ENCODE data around the gene TMEM232.

Gene TMEM232

DNA sequence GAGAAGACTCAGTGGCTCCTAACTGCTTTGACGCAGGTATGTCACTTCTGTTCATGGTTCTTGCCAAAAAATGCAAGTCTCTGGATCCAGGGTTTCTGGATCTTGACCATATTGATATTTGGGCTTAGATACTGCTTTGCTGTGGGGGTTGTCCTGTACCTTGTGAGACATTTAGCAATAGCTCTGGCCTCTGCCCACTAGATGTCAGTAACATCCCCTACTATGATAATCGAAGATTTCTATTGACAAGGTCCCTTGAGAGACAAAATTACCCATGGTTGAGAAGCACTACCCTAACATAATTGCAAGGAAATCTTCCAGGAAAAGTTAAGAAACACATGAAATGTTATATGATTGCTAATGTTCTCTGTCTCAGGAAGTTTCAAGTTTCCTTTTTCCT is 285.4 kb downstream of the TMEM232 start:
- Histone ChIP-seq H3K18ac (ENCODE audit: low read length) (no peak overlapping the region), H3K79me1 (ENCODE audit: low read depth, low read length) (no peaks in the 10 kb centered on the region), H3K4me2 (ENCODE audit: insufficient read depth, low read length, poor library complexity, severe bottlenecking) (no peak overlapping the region), H2BK120ac (ENCODE audit: low read depth, low read length) (no peak overlapping the region), H2AFZ (ENCODE audit: low read length) (no peak overlapping the region), H3K4me3 (ENCODE audit: low read length in 2 of 2) (no peak overlapping the region), H3K14ac (ENCODE audit: low read length) (no peak overlapping the region), H3K4me1 (ENCODE audit: control insufficient read depth in 2 of 2, insufficient read depth in 1 of 2, low read depth in 1 of 2, low read length in 2 of 2) (peaks cover 0 to 3% of the 10 kb centered on the region in 2 donors), H3K4ac (ENCODE audit: low read length) (no peak overlapping the region), H3K23ac (ENCODE audit: low read depth, low read length, poor library complexity) (no peak overlapping the region), H3K27me3 (ENCODE audit: control insufficient read depth in 3 of 3, insufficient read depth in 3 of 3, low read depth in 1 of 3, low read length in 3 of 3) (no peaks in the 10 kb centered on the region), H4K8ac (ENCODE audit: low read depth, low read length) (no peak overlapping the region), H2BK5ac (ENCODE audit: low read length) (no peak overlapping the region), H3K36me3 (replicated peaks in 1 of 2; ENCODE audit: control insufficient read depth in 2 of 2, insufficient read depth in 2 of 2, low read length in 2 of 2) (no peaks in the 10 kb centered on the region), H2BK15ac (ENCODE audit: low read length) (no peak overlapping the region), H3K9ac (ENCODE audit: low read depth, low read length, poor library complexity) (no peak overlapping the region), H2BK12ac (ENCODE audit: low read length) (no peak overlapping the region), H4K91ac (ENCODE audit: low read depth, low read length, poor library complexity) (no peak overlapping the region), H3K27ac (replicated peaks; ENCODE audit: low read length) (no peak overlapping the region), H3K9me3 (replicated peaks in 1 of 2; ENCODE audit: control insufficient read depth in 2 of 2, insufficient read depth in 1 of 2, low read depth in 1 of 2, low read length in 2 of 2) (peaks cover 0 to 2% of the 10 kb centered on the region in 2 donors), H2AK5ac (ENCODE audit: low read depth, low read length) (no peak overlapping the region)
- WGBS, 2 donors (ENCODE audit: extremely low coverage in 2 of 2, insufficient read length in 2 of 2, insufficient replicate concordance in 1 of 2) = no CpG with 5 or more reads among the region's 2 CpGs
- peak; percentile 11 for DNase-seq (ENCODE audit: low spot score)

- H4K91ac ChIP-seq (ENCODE audit: low read depth, low read length, poor library complexity) = no peak overlapping the region
- H2BK5ac ChIP-seq (ENCODE audit: low read length) = no peak overlapping the region
- H3K9ac ChIP-seq (ENCODE audit: low read depth, low read length, poor library complexity) = no peak overlapping the region
- H2BK120ac ChIP-seq (ENCODE audit: low read depth, low read length) = no peak overlapping the region
- no peak overlapping the region for H3K4ac ChIP-seq (ENCODE audit: low read length)
- H4K8ac ChIP-seq (ENCODE audit: low read depth, low read length) = no peak overlapping the region
- no peak for DNase-seq (ENCODE audit: low spot score)
- H3K4me3 ChIP-seq (ENCODE audit: low read length in 2 of 2) = no peak overlapping the region
- no peak overlapping the region for H3K4me2 ChIP-seq (ENCODE audit: insufficient read depth, low read length, poor library complexity, severe bottlenecking)
- H3K36me3 ChIP-seq (replicated peaks in 1 of 2; ENCODE audit: control insufficient read depth in 2 of 2, insufficient read depth in 2 of 2, low read length in 2 of 2) = no peaks in the 10 kb centered on the region
- H3K4me1 ChIP-seq (ENCODE audit: control insufficient read depth in 2 of 2, insufficient read depth in 1 of 2, low read depth in 1 of 2, low read length in 2 of 2) = peaks cover 0 to 3% of the 10 kb centered on the region in 2 donors
- H2BK12ac ChIP-seq (ENCODE audit: low read length) = no peak overlapping the region
- H3K27ac ChIP-seq (replicated peaks; ENCODE audit: low read length) = no peak overlapping the region
- H3K14ac ChIP-seq (ENCODE audit: low read length) = no peak overlapping the region
- no peak overlapping the region for H3K18ac ChIP-seq (ENCODE audit: low read length)
- no peaks in the 10 kb centered on the region for H3K27me3 ChIP-seq (ENCODE audit: control insufficient read depth in 3 of 3, insufficient read depth in 3 of 3, low read depth in 1 of 3, low read length in 3 of 3)
- no peak overlapping the region for H2BK15ac ChIP-seq (ENCODE audit: low read length)
- H3K79me1 ChIP-seq (ENCODE audit: low read depth, low read length) = no peaks in the 10 kb centered on the region
- no CpG with 5 or more reads among the region's 2 CpGs for WGBS, 2 donors (ENCODE audit: extremely low coverage in 2 of 2, insufficient read length in 2 of 2, insufficient replicate concordance in 1 of 2)
- H2AFZ ChIP-seq (ENCODE audit: low read length) = no peak overlapping the region
- H3K23ac ChIP-seq (ENCODE audit: low read depth, low read length, poor library complexity) = no peak overlapping the region
- peaks cover 0 to 2% of the 10 kb centered on the region in 2 donors for H3K9me3 ChIP-seq (replicated peaks in 1 of 2; ENCODE audit: control insufficient read depth in 2 of 2, insufficient read depth in 1 of 2, low read depth in 1 of 2, low read length in 2 of 2)
- H2AK5ac ChIP-seq (ENCODE audit: low read depth, low read length) = no peak overlapping the region
These were observed 286.4 kb downstream of the TMEM232 start for GRCh38 chr5:110440058-110440457.

GRCh38 chr5:110439296-110439695 is 287.2 kb downstream of the TMEM232 start:
- H3K36me3 ChIP-seq (replicated peaks in 1 of 2; ENCODE audit: control insufficient read depth in 2 of 2, insufficient read depth in 2 of 2, low read length in 2 of 2) = no peaks in the 10 kb centered on the region
- no peak overlapping the region for H2BK5ac ChIP-seq (ENCODE audit: low read length)
- H3K9ac ChIP-seq (ENCODE audit: low read depth, low read length, poor library complexity) = no peak overlapping the region
- no peak overlapping the region for H3K4ac ChIP-seq (ENCODE audit: low read length)
- H2BK12ac ChIP-seq (ENCODE audit: low read length) = no peak overlapping the region
- H3K9me3 ChIP-seq (replicated peaks in 1 of 2; ENCODE audit: control insufficient read depth in 2 of 2, insufficient read depth in 1 of 2, low read depth in 1 of 2, low read length in 2 of 2) = peaks cover 0 to 2% of the 10 kb centered on the region in 2 donors
- DNase-seq (ENCODE audit: low spot score) = no peak
- no peak overlapping the region for H3K23ac ChIP-seq (ENCODE audit: low read depth, low read length, poor library complexity)
- no peak overlapping the region for H4K91ac ChIP-seq (ENCODE audit: low read depth, low read length, poor library complexity)
- H2BK15ac ChIP-seq (ENCODE audit: low read length) = no peak overlapping the region
- H3K4me2 ChIP-seq (ENCODE audit: insufficient read depth, low read length, poor library complexity, severe bottlenecking) = no peak overlapping the region
- H2AK5ac ChIP-seq (ENCODE audit: low read depth, low read length) = no peak overlapping the region
- H3K14ac ChIP-seq (ENCODE audit: low read length) = no peak overlapping the region
- no peak overlapping the region for H4K8ac ChIP-seq (ENCODE audit: low read depth, low read length)
- no peaks in the 10 kb centered on the region for H3K27me3 ChIP-seq (ENCODE audit: control insufficient read depth in 3 of 3, insufficient read depth in 3 of 3, low read depth in 1 of 3, low read length in 3 of 3)
- no peak overlapping the region for H2BK120ac ChIP-seq (ENCODE audit: low read depth, low read length)
- WGBS, 2 donors (ENCODE audit: extremely low coverage in 2 of 2, insufficient read length in 2 of 2, insufficient replicate concordance in 1 of 2) = no CpG with 5 or more reads among the region's 3 CpGs
- no peak overlapping the region for H3K27ac ChIP-seq (replicated peaks; ENCODE audit: low read length)
- H3K4me3 ChIP-seq (ENCODE audit: low read length in 2 of 2) = no peak overlapping the region
- H3K18ac ChIP-seq (ENCODE audit: low read length) = no peak overlapping the region
- H3K79me1 ChIP-seq (ENCODE audit: low read depth, low read length) = no peaks in the 10 kb centered on the region
- no peak overlapping the region for H2AFZ ChIP-seq (ENCODE audit: low read length)
- peaks cover 0 to 3% of the 10 kb centered on the region in 2 donors for H3K4me1 ChIP-seq (ENCODE audit: control insufficient read depth in 2 of 2, insufficient read depth in 1 of 2, low read depth in 1 of 2, low read length in 2 of 2)

DNA sequence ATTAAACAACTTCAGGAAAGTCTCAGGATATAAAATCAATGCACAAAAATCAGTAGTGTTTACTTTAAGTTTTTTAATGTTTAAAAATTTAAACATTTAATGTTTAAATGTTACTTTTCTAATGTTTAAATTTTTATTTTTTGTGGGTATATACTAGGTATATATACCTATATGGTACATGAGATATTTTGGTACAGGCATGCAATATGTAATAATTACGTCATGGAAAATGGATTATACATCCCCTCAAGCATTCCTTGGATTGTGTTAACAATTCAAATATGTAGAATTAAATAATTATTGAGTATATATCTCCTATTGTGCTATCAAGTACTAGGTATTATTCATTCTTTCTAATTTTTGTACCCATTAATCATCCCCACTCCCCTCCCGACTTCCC is 291.3 kb downstream of the TMEM232 start:
- H3K27me3 ChIP-seq (ENCODE audit: control insufficient read depth in 3 of 3, insufficient read depth in 3 of 3, low read depth in 1 of 3, low read length in 3 of 3) = no peaks in the 10 kb centered on the region
- no peak for DNase-seq (ENCODE audit: low spot score)
- H3K4me3 ChIP-seq (ENCODE audit: low read length in 2 of 2) = no peak overlapping the region
- H3K36me3 ChIP-seq (replicated peaks in 1 of 2; ENCODE audit: control insufficient read depth in 2 of 2, insufficient read depth in 2 of 2, low read length in 2 of 2) = no peaks in the 10 kb centered on the region
- no peaks in the 10 kb centered on the region for H3K79me1 ChIP-seq (ENCODE audit: low read depth, low read length)
- no peak overlapping the region for H3K27ac ChIP-seq (replicated peaks; ENCODE audit: low read length)
- H3K18ac ChIP-seq (ENCODE audit: low read length) = no peak overlapping the region
- no peak overlapping the region for H2BK120ac ChIP-seq (ENCODE audit: low read depth, low read length)
- no peak overlapping the region for H2BK5ac ChIP-seq (ENCODE audit: low read length)
- no peak overlapping the region for H3K23ac ChIP-seq (ENCODE audit: low read depth, low read length, poor library complexity)
- H3K4me1 ChIP-seq (ENCODE audit: control insufficient read depth in 2 of 2, insufficient read depth in 1 of 2, low read depth in 1 of 2, low read length in 2 of 2) = no peaks in the 10 kb centered on the region
- no peak overlapping the region for H3K4ac ChIP-seq (ENCODE audit: low read length)
- 100% methylated on average over 1 of the region's 2 CpGs; no CpG with 5 or more reads in 1 of the 2 donors for WGBS, 2 donors (ENCODE audit: extremely low coverage in 2 of 2, insufficient read length in 2 of 2, insufficient replicate concordance in 1 of 2)
- H4K91ac ChIP-seq (ENCODE audit: low read depth, low read length, poor library complexity) = no peak overlapping the region
- H4K8ac ChIP-seq (ENCODE audit: low read depth, low read length) = no peak overlapping the region
- no peak overlapping the region for H2AFZ ChIP-seq (ENCODE audit: low read length)
- H2BK12ac ChIP-seq (ENCODE audit: low read length) = no peak overlapping the region
- peaks cover 2 to 20% of the 10 kb centered on the region in 2 donors for H3K9me3 ChIP-seq (replicated peaks in 1 of 2; ENCODE audit: control insufficient read depth in 2 of 2, insufficient read depth in 1 of 2, low read depth in 1 of 2, low read length in 2 of 2)
- no peak overlapping the region for H3K4me2 ChIP-seq (ENCODE audit: insufficient read depth, low read length, poor library complexity, severe bottlenecking)
- H2BK15ac ChIP-seq (ENCODE audit: low read length) = no peak overlapping the region
- no peak overlapping the region for H3K14ac ChIP-seq (ENCODE audit: low read length)
- H3K9ac ChIP-seq (ENCODE audit: low read depth, low read length, poor library complexity) = no peak overlapping the region
- no peak overlapping the region for H2AK5ac ChIP-seq (ENCODE audit: low read depth, low read length)
